Measurements from ENCODE around the gene RAB43. TPM values are rescaled to one million over a fixed set of nuclear protein-coding genes. Genes with fewer than 3 reads are reported as not detected.

Gene RAB43
- total RNA-seq, 2 experiments from 2014 or later, result 62.5 to 72.6 TPM

- no peak within 1 kb of the TSS for H3K4me3 Mint-ChIP-seq
- peaks cover 3% of the 10 kb centered on the region for H3K27me3 Mint-ChIP-seq
- DNase-seq (no peak), ATAC-seq (ENCODE audit: low read depth) (no peak)
- H3K36me3 Mint-ChIP-seq, result no peaks in the 10 kb centered on the region
- POLR2A ChIA-PET, result no interaction called here
- no peaks in the 10 kb centered on the region for H3K4me1 Mint-ChIP-seq
- no peaks in the 10 kb centered on the region for H3K9me3 Mint-ChIP-seq
- no peak within 1 kb of the TSS for H3K27ac Mint-ChIP-seq
Measured at GRCh38 chr3:129060276-129061022, 61.2 kb downstream of the RAB43 start, which contains the start of gene GP9. GP9 (plus strand) TSS chr3:129060779; CDS start chr3:129061740, 961 bp downstream.

DNA sequence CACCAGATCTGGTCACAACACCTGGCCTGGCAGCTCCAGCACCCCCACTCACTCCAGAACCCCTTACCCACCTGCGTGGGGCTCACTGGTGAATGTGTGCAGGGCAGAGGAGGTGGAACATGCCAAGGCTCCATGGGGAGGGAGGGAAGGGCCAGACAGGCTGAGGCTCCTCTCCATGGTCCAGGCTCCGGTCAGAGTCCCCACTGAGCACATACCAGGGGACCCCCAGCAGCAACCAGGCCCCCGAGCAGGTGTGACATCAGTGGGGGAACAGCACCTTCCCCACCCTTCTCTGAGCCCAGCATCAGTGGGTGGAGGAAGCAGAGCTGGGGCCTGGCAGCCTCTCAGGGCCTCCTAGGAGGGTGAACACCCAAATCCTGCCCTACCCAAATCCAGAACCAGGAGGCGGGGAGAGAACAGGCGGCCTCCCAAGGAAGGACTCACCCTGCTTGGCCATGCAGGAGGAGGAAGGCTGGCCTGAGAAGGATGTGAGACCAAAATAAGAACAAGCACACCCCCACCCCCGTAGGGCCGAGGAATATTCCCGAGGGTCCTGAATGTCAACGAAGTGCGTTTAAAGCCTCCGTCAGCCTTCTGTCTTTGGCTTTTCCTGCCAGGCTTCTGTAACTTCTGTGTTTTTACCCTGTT is 62.2 kb downstream of the RAB43 start:
- no peaks in the 10 kb centered on the region for H3K36me3 Mint-ChIP-seq
- no peak overlapping the region for H3K27ac Mint-ChIP-seq
- H3K27me3 Mint-ChIP-seq, result peaks cover 3% of the 10 kb centered on the region
- POLR2A ChIA-PET, result no interaction called here
- no peak for ATAC-seq (ENCODE audit: low read depth)
- DNase-seq, result no peak
- no peaks in the 10 kb centered on the region for H3K9me3 Mint-ChIP-seq
- no peaks in the 10 kb centered on the region for H3K4me1 Mint-ChIP-seq
- H3K4me3 Mint-ChIP-seq, result no peak overlapping the region

GRCh38 chr3:129058441-129059200 is 63.0 kb downstream of the RAB43 start:
- Mint-ChIP-seq H3K36me3 (no peaks in the 10 kb centered on the region), H3K4me1 (peaks cover 1% of the 10 kb centered on the region), H3K27ac (no peak overlapping the region), H3K9me3 (no peaks in the 10 kb centered on the region), H3K27me3 (peaks cover 3% of the 10 kb centered on the region), H3K4me3 (no peak overlapping the region)
- DNase-seq (no peak), ATAC-seq (ENCODE audit: low read depth) (no peak)
- POLR2A ChIA-PET, result interaction anchor here (1.3 kb wide), 1 partner anchor 9 kb away, joined by 3 read pairs; no protein-coding TSS in a partner anchor

- no peak overlapping the region for H3K4me3 Mint-ChIP-seq
- H3K9me3 Mint-ChIP-seq, result no peaks in the 10 kb centered on the region
- H3K27me3 Mint-ChIP-seq, result peaks cover 3% of the 10 kb centered on the region
- no peak for ATAC-seq (ENCODE audit: low read depth)
- no peaks in the 10 kb centered on the region for H3K36me3 Mint-ChIP-seq
- peaks cover 6% of the 10 kb centered on the region for H3K4me1 Mint-ChIP-seq
- POLR2A ChIA-PET, result interaction anchor here (1.3 kb wide), 1 partner anchor 11 kb away, joined by 3 read pairs; no protein-coding TSS in a partner anchor
- H3K27ac Mint-ChIP-seq, result no peak overlapping the region
- no peak for DNase-seq
Measured at GRCh38 chr3:129057249-129057648, 64.4 kb downstream of the RAB43 start.

DNA sequence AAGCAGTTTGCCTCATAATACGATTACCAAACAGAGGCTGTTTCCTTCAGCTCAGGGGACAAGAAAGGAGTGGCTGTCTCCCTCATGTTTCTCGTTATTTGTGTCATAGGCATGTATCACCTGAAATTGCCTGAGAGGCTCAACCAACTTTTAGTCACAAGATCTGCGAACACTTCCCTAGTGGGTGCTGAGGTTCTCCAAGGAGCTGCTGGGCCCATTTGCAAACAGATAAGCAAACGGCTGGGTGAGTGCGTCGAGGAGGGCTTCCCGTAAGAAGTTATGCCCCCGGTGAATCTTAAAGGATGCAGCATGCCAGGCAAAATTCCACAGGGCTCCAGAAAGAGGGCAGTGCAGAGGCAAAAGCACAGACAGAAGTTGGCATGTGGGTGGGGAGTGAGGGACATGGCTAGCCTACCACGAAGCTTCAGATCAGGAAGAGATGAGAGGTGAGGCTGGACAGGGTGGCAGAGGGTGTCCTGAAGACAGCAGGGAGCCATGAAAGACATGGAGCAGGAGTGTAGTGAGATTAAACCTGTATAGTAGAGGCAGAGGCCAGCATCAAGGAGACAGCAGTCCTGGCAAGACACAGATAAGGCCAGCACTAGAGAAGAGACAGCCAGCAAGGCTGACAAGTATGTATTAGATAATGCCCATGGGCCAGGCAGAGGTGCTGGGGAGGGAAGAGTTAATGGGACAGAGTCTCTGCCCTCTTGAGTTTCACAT is 65.0 kb downstream of the RAB43 start:
- peaks cover 6% of the 10 kb centered on the region for H3K4me1 Mint-ChIP-seq
- DNase-seq (no peak), ATAC-seq (ENCODE audit: low read depth) (no peak)
- POLR2A ChIA-PET, result no interaction called here
- H3K36me3 Mint-ChIP-seq, result no peaks in the 10 kb centered on the region
- H3K27ac Mint-ChIP-seq, result no peak overlapping the region
- peaks cover 3% of the 10 kb centered on the region for H3K27me3 Mint-ChIP-seq
- H3K9me3 Mint-ChIP-seq, result no peaks in the 10 kb centered on the region
- no peak overlapping the region for H3K4me3 Mint-ChIP-seq

DNA sequence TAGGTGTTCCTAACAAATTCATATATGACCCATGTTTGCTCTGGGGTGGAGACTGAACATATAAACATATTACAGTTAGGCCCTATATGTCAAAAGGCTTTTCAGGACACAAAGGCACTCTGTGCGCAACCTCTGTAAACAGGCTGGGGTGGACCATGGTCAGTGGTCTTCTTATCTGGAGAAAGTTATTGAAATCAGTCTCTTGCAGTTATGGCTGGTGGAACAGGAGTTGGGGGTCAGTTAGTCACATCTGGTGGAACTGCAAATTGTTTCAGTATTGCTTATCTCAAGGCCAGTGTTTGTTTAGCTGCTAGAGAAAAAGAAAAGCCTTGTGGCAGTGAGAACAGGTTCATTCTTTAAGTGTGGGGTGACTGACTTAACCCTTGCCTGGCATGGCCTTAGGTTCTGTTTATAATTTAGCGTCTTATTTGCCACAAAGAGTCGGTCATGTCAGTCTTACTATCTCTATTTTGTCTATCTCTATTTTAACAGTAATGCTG is 66.9 kb downstream of the RAB43 start:
- H3K36me3 Mint-ChIP-seq, result no peaks in the 10 kb centered on the region
- H3K27ac Mint-ChIP-seq, result no peak overlapping the region
- POLR2A ChIA-PET, result interaction anchor here (1.1 to 4.3 kb wide), 3 partner anchors 38 to 66 kb away, joined by 3 to 50 read pairs (median 9); partner anchors contain the start of gene RAB43
- ATAC-seq (ENCODE audit: low read depth) (no peak), DNase-seq (no peak)
- H3K9me3 Mint-ChIP-seq, result no peaks in the 10 kb centered on the region
- peaks cover 6% of the 10 kb centered on the region for H3K4me1 Mint-ChIP-seq
- H3K27me3 Mint-ChIP-seq, result peaks cover 3% of the 10 kb centered on the region
- no peak overlapping the region for H3K4me3 Mint-ChIP-seq

- DNase-seq (no peak), ATAC-seq (ENCODE audit: low read depth) (no peak)
- Mint-ChIP-seq H3K27ac (no peak overlapping the region), H3K4me1 (peaks cover 6% of the 10 kb centered on the region), H3K9me3 (peaks cover 5% of the 10 kb centered on the region), H3K4me3 (no peak overlapping the region), H3K36me3 (peaks cover 6% of the 10 kb centered on the region), H3K27me3 (peaks cover 6% of the 10 kb centered on the region)
- POLR2A ChIA-PET, result interaction anchor here (1.0 to 4.3 kb wide), 7 partner anchors 16 to 263 kb away, joined by 3 to 50 read pairs (median 6); partner anchors contain the start of gene RAB43
Measured at GRCh38 chr3:129052675-129053074, 68.9 kb downstream of the RAB43 start.

- Mint-ChIP-seq H3K36me3 (peaks cover 6% of the 10 kb centered on the region), H3K4me3 (no peak overlapping the region), H3K27ac (no peak overlapping the region), H3K27me3 (peaks cover 3% of the 10 kb centered on the region), H3K4me1 (peaks cover 6% of the 10 kb centered on the region), H3K9me3 (peaks cover 5% of the 10 kb centered on the region)
- no peak for DNase-seq
- ATAC-seq (ENCODE audit: low read depth), result no peak
- POLR2A ChIA-PET, result interaction anchor here (0.7 to 4.3 kb wide), 8 partner anchors 17 to 264 kb away, joined by 3 to 50 read pairs (median 6); partner anchors contain the start of gene RAB43
Measured at GRCh38 chr3:129051871-129052340, 69.7 kb downstream of the RAB43 start.

DNA sequence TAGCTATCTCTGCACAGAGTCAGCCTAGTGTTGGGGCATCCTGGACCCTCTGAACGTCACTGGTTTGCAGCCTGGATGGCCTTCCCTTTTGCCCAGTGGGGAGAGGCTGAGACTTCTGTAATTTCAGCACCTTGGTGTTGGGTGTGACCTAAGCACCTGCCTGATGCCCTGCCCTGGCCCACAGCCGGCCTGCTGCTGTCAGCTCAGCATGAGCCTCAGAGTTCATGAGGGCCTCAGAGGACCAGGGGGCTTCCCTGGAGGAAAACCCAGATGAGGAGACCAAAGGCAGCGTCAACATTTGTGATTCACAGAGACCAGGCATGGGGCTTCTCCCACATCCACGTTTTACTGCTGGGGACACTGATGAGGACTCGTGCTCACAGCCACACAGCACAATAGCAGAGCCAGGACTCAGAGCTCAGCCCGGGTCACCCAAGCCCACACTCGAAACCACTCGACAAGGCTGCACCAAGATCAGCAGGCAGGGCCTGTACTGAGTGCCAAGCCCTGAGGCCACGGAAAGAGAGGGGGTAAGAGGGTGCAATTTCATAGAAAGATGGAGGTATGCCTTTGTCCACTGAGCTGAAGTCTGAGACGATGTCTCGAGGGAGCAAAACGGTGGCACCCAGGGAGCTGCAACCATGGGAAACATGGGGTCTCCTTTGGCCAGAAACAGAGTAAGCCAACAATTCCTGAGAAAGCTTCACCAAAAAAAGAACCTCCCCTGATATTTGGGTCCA is 70.9 kb downstream of the RAB43 start:
- DNase-seq, result no peak
- POLR2A ChIA-PET, result interaction anchor here (1.5 to 4.3 kb wide), 3 partner anchors 19 to 70 kb away, joined by 5 to 50 read pairs (median 6); partner anchors contain the start of gene RAB43
- no peak overlapping the region for H3K4me3 Mint-ChIP-seq

DNA sequence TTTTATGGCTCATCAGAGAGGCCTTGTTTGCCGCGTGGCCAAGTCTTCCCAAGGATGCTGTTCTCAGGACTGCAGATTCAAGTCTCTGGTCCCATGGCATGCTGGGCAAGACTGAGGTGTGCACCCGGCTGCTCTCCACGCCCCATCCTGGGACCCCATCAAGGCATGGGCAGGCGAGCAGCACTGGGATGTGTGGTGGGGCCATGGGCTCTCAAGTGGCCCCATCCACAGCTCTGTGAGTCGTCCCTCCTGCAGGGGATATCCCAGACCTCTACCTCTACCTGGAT is 74.1 kb downstream of the RAB43 start:
- Mint-ChIP-seq H3K4me1 (peaks cover 2% of the 10 kb centered on the region), H3K4me3 (no peak overlapping the region)

More for the DNA sequence above, 70.9 kb downstream of the RAB43 start:
- peaks cover 5% of the 10 kb centered on the region for H3K9me3 Mint-ChIP-seq
- H3K27me3 Mint-ChIP-seq, result peaks cover 2% of the 10 kb centered on the region
- peaks cover 6% of the 10 kb centered on the region for H3K4me1 Mint-ChIP-seq
- H3K36me3 Mint-ChIP-seq, result peaks cover 6% of the 10 kb centered on the region
- ATAC-seq (ENCODE audit: low read depth), result no peak
- H3K27ac Mint-ChIP-seq, result no peak overlapping the region

DNA sequence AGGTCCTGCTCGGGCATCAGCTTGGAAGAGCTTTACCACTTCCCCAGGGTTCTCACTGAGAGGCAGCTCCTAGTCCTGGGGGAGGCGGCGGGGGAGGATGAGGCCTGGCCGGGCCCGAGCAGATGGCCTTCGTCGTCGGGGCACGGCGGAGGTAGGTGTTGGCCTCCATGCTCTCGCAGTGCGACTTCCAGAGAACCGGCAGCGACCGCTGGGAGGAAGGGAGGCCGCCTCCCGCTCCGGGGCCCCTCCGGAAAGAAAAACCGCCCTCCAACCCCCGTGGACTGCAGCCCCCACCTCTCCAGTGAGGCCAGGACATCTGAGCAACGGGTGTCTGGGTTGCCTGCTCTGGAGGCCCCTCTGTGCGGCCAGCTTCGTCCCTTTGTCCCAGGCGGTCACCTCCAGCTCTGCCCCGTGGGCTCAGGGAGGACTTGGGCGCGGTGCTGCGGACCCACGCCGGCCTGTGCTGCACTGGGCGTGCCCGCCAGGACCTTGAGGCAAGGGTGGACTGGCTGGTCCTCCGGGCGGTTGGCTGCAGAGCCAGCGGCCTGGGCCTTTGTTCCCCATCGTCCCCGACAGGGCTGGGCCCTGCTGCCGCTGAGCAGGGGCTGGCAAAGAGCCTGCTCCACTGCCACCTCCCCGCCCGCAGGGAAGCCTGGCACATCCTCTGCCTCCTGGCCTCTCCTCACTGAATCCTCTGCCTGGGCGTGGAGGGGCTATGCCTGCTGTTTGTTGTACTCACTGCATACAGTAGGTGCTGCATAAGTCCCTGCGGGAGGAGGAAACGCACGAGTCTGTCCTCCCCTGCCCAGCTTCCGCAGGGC is 74.7 kb downstream of the RAB43 start:
- DNase-seq (no peak), ATAC-seq (ENCODE audit: low read depth) (no peak)
- Mint-ChIP-seq H3K27ac (no peak overlapping the region), H3K27me3 (peaks cover 13% of the 10 kb centered on the region), H3K4me1 (peaks cover 2% of the 10 kb centered on the region), H3K9me3 (peaks cover 5% of the 10 kb centered on the region), H3K36me3 (peaks cover 8% of the 10 kb centered on the region), H3K4me3 (no peak overlapping the region)
- POLR2A ChIA-PET, result interaction anchor here (0.6 kb wide), 1 partner anchor 64 kb away, joined by 3 read pairs; no protein-coding TSS in a partner anchor

More for the DNA sequence above, 74.1 kb downstream of the RAB43 start:
- DNase-seq (no peak), ATAC-seq (ENCODE audit: low read depth) (no peak)
- H3K27ac Mint-ChIP-seq, result no peak overlapping the region
- peaks cover 8% of the 10 kb centered on the region for H3K36me3 Mint-ChIP-seq
- H3K27me3 Mint-ChIP-seq, result peaks cover 7% of the 10 kb centered on the region
- peaks cover 5% of the 10 kb centered on the region for H3K9me3 Mint-ChIP-seq
- POLR2A ChIA-PET, result no interaction called here
